Muscle layer of colon (tissue), 2 donors: Measurements from ENCODE around the gene EP300.
"Not testable (repeated sequence)": the region's sequence is repeated elsewhere in the genome, so short reads cannot be mapped to it uniquely, and the experiment has no call there.

ENCODE experiments used
- H3K27ac ChIP-seq: one replicate; pipeline ENCODE4 v1.7.0; 2013; ENCODE audit warnings: low read depth, mild to moderate bottlenecking, low read length, moderate library complexity
- H3K27me3 ChIP-seq, 2 donors: one replicate each; pipeline ENCODE4 v1.7.0; 2013; ENCODE audit warnings: low read length in 2 of 2, mild to moderate bottlenecking in 2 of 2; ENCODE audit not compliant: insufficient read depth in 2 of 2, control insufficient read depth in 1 of 2
- H3K36me3 ChIP-seq: one replicate; pipeline ENCODE4 v1.7.0; 2013; ENCODE audit warnings: mild to moderate bottlenecking, low read length; ENCODE audit not compliant: insufficient read depth
- H3K4me1 ChIP-seq: one replicate; pipeline ENCODE4 v1.7.0; 2013; ENCODE audit warnings: mild to moderate bottlenecking, low read length; ENCODE audit not compliant: insufficient read depth
- H3K4me3 ChIP-seq, 2 donors: one replicate each; pipeline ENCODE4 v1.7.0; 2013; ENCODE audit warnings: low read length in 2 of 2, low read depth in 1 of 2, mild to moderate bottlenecking in 1 of 2, moderate library complexity in 1 of 2
- H3K9ac ChIP-seq: one replicate; pipeline ENCODE4 v1.7.0; 2013; ENCODE audit warnings: low read length
- H3K9me3 ChIP-seq: one replicate; pipeline ENCODE4 v1.7.0; 2013; ENCODE audit warnings: mild to moderate bottlenecking, low read length
- donor health status: abdominal sarcoma.
- donor health status: Adenocarcinoma of cecum.

EP300 gene

GRCh38 chr22:41091132-41092022 is 1.0 kb upstream of the EP300 start:
- no peaks in the 10 kb centered on the region for H3K9me3 ChIP-seq
- no peaks in the 10 kb centered on the region for H3K27me3 ChIP-seq
- H3K27ac ChIP-seq = peak overlapping the region; percentile 98
- H3K36me3 ChIP-seq = no peaks in the 10 kb centered on the region
- peak overlapping the region; percentile 82 for H3K9ac ChIP-seq
- H3K4me1 ChIP-seq = peaks cover 27% of the 10 kb centered on the region
- H3K4me3 ChIP-seq = peak overlapping the region; percentile 87 to 93

DNA sequence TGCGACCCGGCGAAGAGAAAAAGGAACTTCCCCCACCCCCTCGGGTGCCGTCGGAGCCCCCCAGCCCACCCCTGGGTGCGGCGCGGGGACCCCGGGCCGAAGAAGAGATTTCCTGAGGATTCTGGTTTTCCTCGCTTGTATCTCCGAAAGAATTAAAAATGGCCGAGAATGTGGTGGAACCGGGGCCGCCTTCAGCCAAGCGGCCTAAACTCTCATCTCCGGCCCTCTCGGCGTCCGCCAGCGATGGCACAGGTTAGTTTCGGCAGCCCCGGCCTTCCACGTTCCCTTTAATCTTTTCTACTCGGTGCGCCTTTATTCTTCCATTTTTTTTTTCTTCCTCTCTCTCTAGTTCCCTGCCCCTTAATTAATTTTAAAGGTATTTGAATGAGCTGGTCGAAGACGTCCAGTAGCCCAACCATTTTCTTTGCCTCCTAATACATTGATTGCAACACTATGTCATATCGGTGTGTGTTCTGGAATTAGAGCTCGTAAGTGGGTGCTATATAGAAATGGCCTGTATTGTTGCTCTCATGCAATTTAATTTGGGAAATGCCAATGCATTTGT is 537 bp downstream of the EP300 start:
- H3K4me3 ChIP-seq = peak overlapping the region; percentile 87 to 93
- H3K9ac ChIP-seq = peak overlapping the region; percentile 98
- no peaks in the 10 kb centered on the region for H3K9me3 ChIP-seq
- no peaks in the 10 kb centered on the region for H3K36me3 ChIP-seq
- peaks cover 37% of the 10 kb centered on the region for H3K4me1 ChIP-seq
- peak overlapping the region; percentile 98 for H3K27ac ChIP-seq
- H3K27me3 ChIP-seq = no peaks in the 10 kb centered on the region

DNA sequence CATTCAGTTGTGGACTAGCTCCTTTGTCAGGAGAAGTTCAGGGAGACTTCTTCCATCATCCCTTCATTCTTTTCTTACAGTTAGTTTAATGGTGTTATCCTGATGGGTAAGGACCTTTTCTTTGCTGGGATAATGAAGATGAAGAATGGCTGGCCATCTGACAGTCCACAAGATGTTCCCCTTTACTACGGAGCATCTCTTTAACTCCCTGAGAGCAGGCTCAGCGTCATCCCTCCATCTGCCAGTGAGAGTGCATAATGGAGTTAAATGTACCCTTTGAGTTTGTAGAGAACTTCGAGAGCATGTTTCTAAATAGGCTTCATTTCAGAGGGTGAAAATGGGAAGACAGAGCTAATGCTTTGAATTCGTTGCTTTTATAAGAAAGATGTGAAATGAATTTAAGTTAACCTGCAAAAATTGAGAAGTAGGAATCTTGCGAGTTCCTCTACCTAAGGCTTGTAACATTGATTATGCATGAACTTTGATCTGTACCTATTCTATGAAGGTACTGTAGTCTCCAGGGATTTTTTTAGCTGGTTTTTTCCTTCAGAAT is 1.7 kb downstream of the EP300 start:
- Histone ChIP-seq H3K36me3 (no peaks in the 10 kb centered on the region), H3K4me3 (peak overlapping the region; percentile 87 to 93), H3K9me3 (no peaks in the 10 kb centered on the region), H3K27me3 (no peaks in the 10 kb centered on the region), H3K4me1 (peaks cover 45% of the 10 kb centered on the region), H3K9ac (peak overlapping the region; percentile 98), H3K27ac (peak overlapping the region; percentile 98)

GRCh38 chr22:41096391-41096790 is 4.0 kb downstream of the EP300 start:
- Histone ChIP-seq H3K36me3 (no peaks in the 10 kb centered on the region), H3K9ac (no peak overlapping the region), H3K9me3 (no peaks in the 10 kb centered on the region), H3K27ac (no peak overlapping the region), H3K27me3 (no peaks in the 10 kb centered on the region), H3K4me3 (no peak overlapping the region), H3K4me1 (peaks cover 65% of the 10 kb centered on the region)

DNA sequence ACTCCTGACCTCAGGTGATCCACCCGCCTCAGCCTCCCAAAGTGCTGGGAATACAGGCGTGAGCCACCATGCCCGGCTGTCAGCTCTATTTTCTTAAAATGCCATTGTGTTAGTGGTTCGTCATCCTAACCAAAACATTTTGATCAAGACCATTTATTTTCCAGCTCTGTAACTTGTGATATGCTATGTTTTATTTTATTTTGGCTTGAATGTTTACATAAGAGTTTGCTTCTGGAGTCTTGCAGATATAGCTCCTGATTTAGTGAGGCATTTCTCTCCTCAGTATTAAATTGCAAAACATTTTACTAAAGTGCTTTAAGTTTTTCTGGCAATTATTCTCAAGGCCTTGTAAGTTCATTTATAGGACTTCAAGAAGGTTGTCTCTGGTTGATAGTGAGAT is 4.4 kb downstream of the EP300 start:
- no peaks in the 10 kb centered on the region for H3K9me3 ChIP-seq
- H3K27me3 ChIP-seq = no peaks in the 10 kb centered on the region
- H3K9ac ChIP-seq = no peak overlapping the region
- no peak overlapping the region for H3K4me3 ChIP-seq
- H3K27ac ChIP-seq = no peak overlapping the region
- H3K36me3 ChIP-seq = no peaks in the 10 kb centered on the region
- H3K4me1 ChIP-seq = peaks cover 69% of the 10 kb centered on the region

DNA sequence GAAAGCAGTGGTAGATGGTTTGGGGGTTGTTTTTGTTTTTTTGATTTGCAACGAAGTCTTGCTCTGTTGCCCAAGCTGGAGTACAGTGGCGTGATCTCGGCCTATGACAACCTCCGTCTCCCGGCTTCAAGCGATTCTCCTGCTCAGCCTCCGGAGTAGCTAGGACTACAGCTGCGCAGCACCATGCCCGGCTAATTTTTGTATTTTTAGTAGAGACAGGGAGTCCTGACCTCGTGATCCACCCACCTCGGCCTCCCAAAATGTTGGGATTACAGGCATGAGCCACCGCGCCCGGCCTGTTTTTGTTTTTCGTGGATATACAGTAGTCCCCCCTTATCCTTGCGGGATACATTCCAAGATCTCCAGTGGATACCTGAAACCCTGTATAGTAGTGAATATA is 6.6 kb downstream of the EP300 start:
- H3K9ac ChIP-seq = no peak overlapping the region
- H3K27ac ChIP-seq = no peak overlapping the region
- H3K36me3 ChIP-seq = no peaks in the 10 kb centered on the region
- H3K4me3 ChIP-seq = no peak overlapping the region
- H3K9me3 ChIP-seq = no peaks in the 10 kb centered on the region
- no peaks in the 10 kb centered on the region for H3K27me3 ChIP-seq
- peaks cover 66% of the 10 kb centered on the region for H3K4me1 ChIP-seq

DNA sequence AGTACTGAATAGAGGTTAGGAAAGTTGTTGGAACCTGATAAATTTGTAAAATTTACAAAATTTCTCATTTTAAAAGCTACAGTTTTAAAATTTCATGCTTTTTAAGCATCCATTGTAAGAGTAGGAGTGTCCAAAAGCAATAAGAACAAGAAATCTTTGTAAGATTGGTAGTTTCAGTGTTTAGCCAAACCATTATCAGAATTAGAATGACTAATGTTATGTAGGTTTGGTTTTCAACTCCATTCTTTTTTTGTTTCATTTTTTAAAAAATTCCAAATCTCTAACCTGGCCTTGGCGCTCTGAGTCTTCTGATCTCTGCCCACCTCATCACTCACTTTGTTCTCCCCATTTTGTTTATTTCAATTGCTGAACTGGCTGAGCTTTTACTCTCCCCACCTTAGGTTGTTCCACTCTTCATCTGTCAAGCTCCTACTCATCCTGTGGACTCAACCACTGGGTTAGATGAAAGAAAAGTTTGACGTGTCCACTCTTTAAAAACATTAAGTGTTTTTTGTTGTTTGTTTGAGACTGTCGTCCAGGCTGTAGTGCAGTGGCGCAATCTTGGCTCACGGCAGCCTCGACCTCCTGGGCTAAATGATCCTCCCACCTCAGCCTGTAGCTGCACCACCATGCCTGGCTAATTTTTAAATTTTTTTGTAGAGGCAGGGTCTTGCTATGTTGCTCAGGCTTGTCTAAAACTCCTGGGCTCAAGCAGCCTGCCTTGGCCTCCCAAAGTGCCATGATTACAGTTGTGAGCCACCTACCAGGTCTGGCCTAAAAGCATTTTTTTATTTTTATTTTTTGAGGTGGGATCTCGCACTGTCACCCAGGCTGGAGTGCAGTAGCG is 14.0 kb downstream of the EP300 start:
- Histone ChIP-seq H3K27me3 (no peaks in the 10 kb centered on the region), H3K4me1 (peaks cover 11% of the 10 kb centered on the region), H3K36me3 (no peaks in the 10 kb centered on the region), H3K27ac (no peak overlapping the region), H3K4me3 (peak overlapping the region in 1 of 2 donors; percentile 14), H3K9me3 (no peaks in the 10 kb centered on the region), H3K9ac (no peak overlapping the region)

DNA sequence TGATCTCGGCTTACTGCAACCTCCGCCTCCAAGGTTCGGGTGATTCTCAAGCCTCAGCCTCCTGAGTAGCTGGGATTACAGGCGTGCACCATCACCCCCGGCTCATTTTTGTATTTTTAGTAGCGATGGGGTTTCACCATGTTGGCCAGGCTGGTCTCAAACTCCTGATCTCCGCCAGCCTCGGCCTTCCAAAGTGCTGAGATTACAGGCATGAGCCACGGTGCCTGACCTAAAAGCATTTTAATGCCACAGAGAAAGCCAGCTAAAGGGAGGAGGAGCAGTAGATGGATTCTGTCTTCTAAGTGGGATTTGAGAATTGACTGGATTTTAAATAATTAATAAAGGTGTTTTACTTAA is 14.6 kb downstream of the EP300 start:
- not testable (repeated sequence) for H3K4me3 ChIP-seq, H3K4me1 ChIP-seq, H3K9ac ChIP-seq, H3K27me3 ChIP-seq, H3K27ac ChIP-seq, H3K36me3 ChIP-seq, H3K9me3 ChIP-seq

- Histone ChIP-seq H3K4me3 (no peak overlapping the region), H3K9me3 (no peaks in the 10 kb centered on the region), H3K27ac (no peak overlapping the region), H3K4me1 (peaks cover 14% of the 10 kb centered on the region), H3K9ac (no peak overlapping the region), H3K36me3 (no peaks in the 10 kb centered on the region), H3K27me3 (no peaks in the 10 kb centered on the region)
Measured at GRCh38 chr22:41110968-41111367, 18.6 kb downstream of the EP300 start.

DNA sequence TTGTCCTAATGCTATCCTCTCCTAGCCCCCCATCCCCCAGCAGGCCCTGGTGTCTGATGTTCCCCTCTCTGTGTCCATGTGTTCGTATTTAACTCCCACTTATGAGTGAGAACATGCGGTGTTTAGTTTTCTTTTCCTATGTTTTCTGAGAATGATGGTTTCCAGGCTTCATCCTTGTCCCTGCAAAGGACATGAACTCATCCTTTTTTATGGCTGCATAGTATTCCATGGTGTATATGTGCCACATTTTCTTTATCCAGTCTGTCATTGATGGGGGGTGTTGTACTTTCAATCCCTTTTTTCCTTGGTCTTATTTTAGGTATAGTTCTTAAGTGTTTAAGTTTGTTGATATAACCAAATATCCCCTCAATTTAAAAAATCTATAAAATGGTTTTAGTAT is 23.9 kb downstream of the EP300 start:
- Histone ChIP-seq H3K36me3 (peaks cover 27% of the 10 kb centered on the region), H3K4me3 (no peak overlapping the region), H3K9me3 (no peaks in the 10 kb centered on the region), H3K27ac (no peak overlapping the region), H3K9ac (no peak overlapping the region), H3K27me3 (no peaks in the 10 kb centered on the region), H3K4me1 (peaks cover 13% of the 10 kb centered on the region)
